Body of pancreas (tissue), 4 donors: ENCODE data around the gene AMACR. TPM values are rescaled to one million over a fixed set of nuclear protein-coding genes. Genes with fewer than 3 reads are reported as not detected.
A peak's percentile ranks its signal among the peaks of the same experiment; 100 is the strongest.

Source experiments
- ATAC-seq: fragments of 150-250 bp; one replicate; pipeline ENCODE4 v1.9.1; 2016
- DNase-seq, 4 donors: peaks; one replicate each; pipeline ENCODE4 v3.0.0-alpha.2; 2019
- H3K27ac ChIP-seq, 4 donors: fragments of 200-600 bp; sonication (generic); 1 replicate in 3 of 4; 2 replicates in 1 of 4; pipeline versions ENCODE4 v1.5.1 to v1.6.1; 2016 to 2019; ENCODE audit warnings: mild to moderate bottlenecking in 1 of 4, mixed read lengths in 1 of 4, moderate library complexity in 1 of 4
- H3K27me3 ChIP-seq, 2 donors: fragments of 200-600 bp; sonication (generic); one replicate each; pipeline ENCODE4 v1.6.0; 2016; ENCODE audit warnings: mild to moderate bottlenecking in 1 of 2
- H3K36me3 ChIP-seq, 2 donors: fragments of 200-600 bp; sonication (generic); replicated peaks in 1 of 2; 2 replicates each; pipeline ENCODE4 v1.5.1; 2016; ENCODE audit warnings: low read depth in 2 of 2; ENCODE audit not compliant: insufficient read depth in 1 of 2
- H3K4me1 ChIP-seq: fragments of 200-600 bp; sonication (generic); one replicate; pipeline ENCODE4 v1.6.0; 2016
- H3K4me3 ChIP-seq, 2 donors: fragments of 200-600 bp; sonication (generic); 1 replicate in 1 of 2; 2 replicates in 1 of 2; pipeline ENCODE4 v1.5.1; 2016 to 2019
- H3K9me3 ChIP-seq, 3 donors: fragments of 200-600 bp; sonication (generic); 1 replicate in 2 of 3; 2 replicates in 1 of 3; pipeline ENCODE4 v1.5.1; 2016
- POLR2A ChIP-seq, 3 donors: fragments of 450-650 bp; IDR thresholded peaks; one replicate each; pipeline ENCODE4 v1.6.1; 2016; ENCODE audit warnings: antibody characterized with exemption in 3 of 3, mild to moderate bottlenecking in 2 of 3
- WGBS, 2 donors: methylation state at CpG; one replicate each; pipeline ENCODE4 v1.1.5; 2017; 5-methylcytosine and 5-hydroxymethylcytosine counted together
- intact Hi-C: fragments of 100-400 bp; cut with DNase I; formaldehyde crosslinking; loops from one replicate; pipeline ENCODE4 v1.15.1; 2023
- small RNA-seq: library from RNA; depleted of rRNA; stranded (forward); fragments of <200 nt; gene quantifications from one replicate; pipeline ENCODE3, GENCODE V24; 2016
- total RNA-seq, 2 donors: library from RNA; depleted of rRNA; stranded (reverse); fragments of >200 nt; gene quantifications; one replicate each; pipeline ENCODE4 v1.1.0, GENCODE V29; 2016
- TF ChIP-seq, protein P1 (sequence below), 7 experiments: fragments of 450-650 bp in 4 of 7; fragments of 200-600 bp in 3 of 7; sonication (generic) in 3 of 7; IDR thresholded peaks; one replicate each; pipeline ENCODE4 v1.5.1; 2016 to 2019; ENCODE audit warnings: antibody characterized with exemption in 7 of 7

Gene AMACR
- total RNA-seq, 2 donors from 2014 or later: 5.4 to 7.3 TPM

DNA sequence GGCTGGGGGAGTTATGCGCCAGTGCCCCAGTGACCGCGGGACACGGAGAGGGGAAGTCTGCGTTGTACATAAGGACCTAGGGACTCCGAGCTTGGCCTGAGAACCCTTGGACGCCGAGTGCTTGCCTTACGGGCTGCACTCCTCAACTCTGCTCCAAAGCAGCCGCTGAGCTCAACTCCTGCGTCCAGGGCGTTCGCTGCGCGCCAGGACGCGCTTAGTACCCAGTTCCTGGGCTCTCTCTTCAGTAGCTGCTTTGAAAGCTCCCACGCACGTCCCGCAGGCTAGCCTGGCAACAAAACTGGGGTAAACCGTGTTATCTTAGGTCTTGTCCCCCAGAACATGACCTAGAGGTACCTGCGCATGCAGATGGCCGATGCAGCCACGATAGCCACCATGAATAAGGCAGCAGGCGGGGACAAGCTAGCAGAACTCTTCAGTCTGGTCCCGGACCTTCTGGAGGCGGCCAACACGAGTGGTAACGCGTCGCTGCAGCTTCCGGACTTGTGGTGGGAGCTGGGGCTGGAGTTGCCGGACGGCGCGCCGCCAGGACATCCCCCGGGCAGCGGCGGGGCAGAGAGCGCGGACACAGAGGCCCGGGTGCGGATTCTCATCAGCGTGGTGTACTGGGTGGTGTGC lies 71.4 kb downstream of the AMACR start, which contains the start of gene RXFP3:
RXFP3 (plus strand) TSS at position 6 of the 636 bp plus-strand sequence; CDS start at position 361, 355 bp downstream.
- H3K27ac ChIP-seq: no peak within 1 kb of the TSS
- no peak within 1 kb of the TSS for H3K4me3 ChIP-seq
- intact Hi-C loops: no loop called here
- ATAC-seq (peak; percentile 30), DNase-seq (peak in 1 of 4 donors; percentile 10)
- TF ChIP-seq, protein P1, sequence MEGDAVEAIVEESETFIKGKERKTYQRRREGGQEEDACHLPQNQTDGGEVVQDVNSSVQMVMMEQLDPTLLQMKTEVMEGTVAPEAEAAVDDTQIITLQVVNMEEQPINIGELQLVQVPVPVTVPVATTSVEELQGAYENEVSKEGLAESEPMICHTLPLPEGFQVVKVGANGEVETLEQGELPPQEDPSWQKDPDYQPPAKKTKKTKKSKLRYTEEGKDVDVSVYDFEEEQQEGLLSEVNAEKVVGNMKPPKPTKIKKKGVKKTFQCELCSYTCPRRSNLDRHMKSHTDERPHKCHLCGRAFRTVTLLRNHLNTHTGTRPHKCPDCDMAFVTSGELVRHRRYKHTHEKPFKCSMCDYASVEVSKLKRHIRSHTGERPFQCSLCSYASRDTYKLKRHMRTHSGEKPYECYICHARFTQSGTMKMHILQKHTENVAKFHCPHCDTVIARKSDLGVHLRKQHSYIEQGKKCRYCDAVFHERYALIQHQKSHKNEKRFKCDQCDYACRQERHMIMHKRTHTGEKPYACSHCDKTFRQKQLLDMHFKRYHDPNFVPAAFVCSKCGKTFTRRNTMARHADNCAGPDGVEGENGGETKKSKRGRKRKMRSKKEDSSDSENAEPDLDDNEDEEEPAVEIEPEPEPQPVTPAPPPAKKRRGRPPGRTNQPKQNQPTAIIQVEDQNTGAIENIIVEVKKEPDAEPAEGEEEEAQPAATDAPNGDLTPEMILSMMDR (IDR thresholded peaks at IDR 0.05): no peak
- TF ChIP-seq POLR2A (IDR thresholded peaks at IDR 0.05): no peak
- H3K9me3 ChIP-seq: no peaks in the 10 kb centered on the region
- peaks cover 0 to 11% of the 10 kb centered on the region in 2 donors for H3K27me3 ChIP-seq
- peaks cover 22% of the 10 kb centered on the region for H3K4me1 ChIP-seq
- WGBS, 2 donors: 4 to 9% methylated on average over 29 to 44 of the region's 45 CpGs
- no peaks in the 10 kb centered on the region for H3K36me3 ChIP-seq

Small RNA genes lying within 50 kb of the gene (small RNA-seq; reads per million reads assigned to genes)
- not detected for gene AC139783.1

Other genes with a start within 250 kb of the AMACR start
- 1 to 10 TPM; 2.3 to 8.9 TPM for gene ADAMTS12, start 116.1 kb downstream of the AMACR start, total RNA-seq
- gene RXFP3, start 71.7 kb downstream of the AMACR start, total RNA-seq: not detected
- gene SLC45A2, start 23.4 kb downstream of the AMACR start, total RNA-seq: not detected
- gene C1QTNF3, start 35.2 kb upstream of the AMACR start, total RNA-seq: 1 to 10 TPM in 1 of 2 donors, under 1 TPM in 1; 0.99 to 8.3 TPM